A549 (cell line): ENCODE measurements around the gene FANCB.

ENCODE experiments used
- CTCF ChIP-seq: fragments of >200 bp; sonication (Bioruptor Twin); formaldehyde crosslinking; IDR thresholded peaks from 3 replicates; pipeline ENCODE4 v1.5.1; 2016
- ESRRA ChIP-seq: fragments of 150-350 bp; IDR thresholded peaks from 2 replicates; pipeline ENCODE4 v1.6.1; 2014; ENCODE audit warnings: mild to moderate bottlenecking, low read length, borderline replicate concordance

- TF ChIP-seq ESRRA (no peak), CTCF (no peak)
These were observed 7.7 kb downstream of the FANCB start for GRCh38 chrX:14865201-14865600.
